GM21381 (cell line): Measurements from ENCODE around the gene OR6S1.
"Not testable (repeated sequence)": the region's sequence is repeated elsewhere in the genome, so short reads cannot be mapped to it uniquely, and the experiment has no call there.

Experiments used
- ATAC-seq: cut with Tn5 transposase; IDR thresholded peaks from one replicate; pipeline ENCODE4 v1.9.1; 2021; ENCODE audit warnings: mild to moderate bottlenecking, moderate library complexity; ENCODE audit not compliant: unreplicated experiment

Gene OR6S1

GRCh38 chr14:20611277-20611676 is 30.2 kb downstream of the OR6S1 start:
- no peak for ATAC-seq

- ATAC-seq: no peak
Measured at GRCh38 chr14:20610002-20610765, 31.3 kb downstream of the OR6S1 start.

GRCh38 chr14:20609215-20610001 is 32.1 kb downstream of the OR6S1 start:
- ATAC-seq: no peak

GRCh38 chr14:20608383-20609110 is 32.9 kb downstream of the OR6S1 start:
- no peak for ATAC-seq

- no peak for ATAC-seq
Measured at GRCh38 chr14:20607617-20608016, 33.9 kb downstream of the OR6S1 start.

GRCh38 chr14:20606902-20607242 is 34.6 kb downstream of the OR6S1 start:
- no peak for ATAC-seq

GRCh38 chr14:20606190-20606901 is 35.1 kb downstream of the OR6S1 start:
- no peak for ATAC-seq

GRCh38 chr14:20603813-20604690 is 37.4 kb downstream of the OR6S1 start:
- no peak for ATAC-seq

GRCh38 chr14:20602583-20602982 is 38.9 kb downstream of the OR6S1 start:
- no peak for ATAC-seq

- ATAC-seq: no peak
Measured at GRCh38 chr14:20601522-20601921, 40.0 kb downstream of the OR6S1 start.

- ATAC-seq: no peak
Measured at GRCh38 chr14:20597108-20597507, 44.4 kb downstream of the OR6S1 start.

GRCh38 chr14:20595726-20596125 is 45.8 kb downstream of the OR6S1 start:
- ATAC-seq: not testable (repeated sequence)

GRCh38 chr14:20592574-20592973 is 48.9 kb downstream of the OR6S1 start:
- no peak for ATAC-seq

- ATAC-seq: no peak
Measured at GRCh38 chr14:20591235-20591634, 50.3 kb downstream of the OR6S1 start, which contains the start of gene RNASE12. Gene RNASE12, minus strand, starts transcription at chr14:20591376. Its CDS starts 653 bp downstream, at chr14:20590723.
